Gastrocnemius medialis (tissue), 4 donors: ENCODE results near the gene ARID1B. TPM values are rescaled to one million over a fixed set of nuclear protein-coding genes. Genes with fewer than 3 reads are reported as not detected.

Experiments
- ATAC-seq, 2 donors: fragments of 150-250 bp; one replicate each; pipeline ENCODE4 v1.9.1; 2016
- DNase-seq, 2 donors: peaks; one replicate each; pipeline ENCODE4 v3.0.0-alpha.2; 2019
- H3K27ac ChIP-seq, 4 donors: fragments of 200-600 bp; sonication (generic); 1 replicate in 1 of 4; 2 replicates in 3 of 4; pipeline ENCODE4 v1.5.1; 2016 to 2018; ENCODE audit warnings: mild to moderate bottlenecking in 2 of 4, moderate library complexity in 1 of 4
- H3K27me3 ChIP-seq, 3 donors: fragments of 200-600 bp; sonication (generic) in 2 of 3; 1 replicate in 1 of 3; 2 replicates in 2 of 3; pipeline versions ENCODE4 v1.5.1 to v1.6.0; 2016 to 2019; ENCODE audit warnings: mild to moderate bottlenecking in 1 of 3, moderate library complexity in 1 of 3
- H3K36me3 ChIP-seq, 2 donors: fragments of 200-600 bp; sonication (generic) in 1 of 2; one replicate each; pipeline ENCODE4 v1.5.1; 2017 to 2018
- H3K4me1 ChIP-seq, 2 donors: fragments of 200-600 bp; sonication (generic) in 1 of 2; one replicate each; pipeline ENCODE4 v1.5.1; 2016 to 2017; ENCODE audit warnings: mild to moderate bottlenecking in 2 of 2
- H3K4me3 ChIP-seq, 4 donors: fragments of 200-600 bp; sonication (generic) in 3 of 4; 1 replicate in 1 of 4; 2 replicates in 3 of 4; pipeline ENCODE4 v1.5.1; 2016 to 2019; ENCODE audit warnings: mild to moderate bottlenecking in 2 of 4
- H3K9me3 ChIP-seq, 3 donors: fragments of 200-600 bp; sonication (generic) in 2 of 3; 1 replicate in 1 of 3; 2 replicates in 2 of 3; pipeline ENCODE4 v1.5.1; 2016 to 2019
- POLR2A ChIP-seq, 2 donors: fragments of 450-650 bp; IDR thresholded peaks; one replicate each; pipeline ENCODE4 v1.6.1; 2017; ENCODE audit warnings: antibody characterized with exemption in 2 of 2, mild to moderate bottlenecking in 2 of 2, moderate library complexity in 2 of 2
- in situ Hi-C, 4 donors: fragments of 200-750 bp; cut with MboI; loops; one replicate each; pipeline versions ENCODE4 v1.15.0 to v1.8.0; 2017; ENCODE audit warnings: low sequenced_read_pairs in 4 of 4
- intact Hi-C: fragments of 100-400 bp; cut with DNase I; formaldehyde crosslinking; loops from one replicate; pipeline ENCODE4 v1.15.1; 2023; ENCODE audit warnings: low total_unique reads
- total RNA-seq, 4 donors: library from RNA; depleted of rRNA; stranded (reverse); fragments of >200 nt; gene quantifications; one replicate each; pipeline versions ENCODE4 v1.1.0 to v1.2.3, GENCODE V29; 2016
- TF ChIP-seq, protein P1 (sequence below), 5 experiments: fragments of 450-650 bp in 3 of 5; fragments of 200-600 bp in 2 of 5; sonication (generic) in 2 of 5; IDR thresholded peaks in 4 of 5; conservative IDR thresholded peaks in 1 of 5; 1 replicate in 4 of 5; 2 replicates in 1 of 5; pipeline ENCODE4 v1.5.1; 2016 to 2019; ENCODE audit warnings: antibody characterized with exemption in 5 of 5, mild to moderate bottlenecking in 3 of 5, moderate library complexity in 3 of 5

The ARID1B gene
- total RNA-seq, 4 donors from 2014 or later = 54.9 to 75.3 (median 62.0) TPM

DNA sequence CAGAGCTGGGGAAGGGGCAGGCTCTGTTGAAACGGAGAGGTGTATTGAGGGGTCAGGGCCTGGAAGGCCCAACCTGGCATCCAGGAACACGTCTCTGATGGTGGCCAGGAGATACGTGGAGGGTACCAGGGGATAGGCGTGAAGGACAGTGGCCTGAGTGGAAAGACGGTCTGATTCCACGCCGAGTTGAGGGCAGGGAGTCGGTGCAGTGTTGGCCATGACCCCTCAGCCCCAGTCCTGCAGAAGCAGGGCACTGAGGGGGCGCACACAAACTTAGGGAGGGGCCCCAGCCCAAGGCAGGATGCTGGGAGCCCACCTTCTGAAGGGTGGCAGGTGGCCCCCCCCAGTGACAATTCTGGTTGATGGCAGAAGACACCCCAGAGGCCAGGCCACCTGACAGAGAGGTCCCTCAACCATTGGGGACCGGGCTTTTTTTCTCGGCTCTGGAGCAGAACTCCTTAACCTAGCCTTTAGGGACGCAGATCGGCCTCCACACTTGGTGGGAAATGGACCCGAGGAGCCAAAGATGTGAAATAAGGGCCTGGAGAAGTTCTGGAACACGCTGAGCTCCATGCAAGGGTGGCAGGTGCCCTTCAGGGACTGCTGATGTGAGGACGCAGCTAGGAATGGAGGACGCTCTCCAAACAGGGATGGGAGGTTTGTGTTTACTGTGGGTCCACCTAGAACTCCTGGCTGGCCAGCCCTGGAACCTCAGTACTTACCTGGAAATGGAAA lies 455.1 kb downstream of the ARID1B start:
- intact Hi-C loops = no loop called here
- H3K27me3 ChIP-seq = peaks cover 0 to 15% (median 0%) of the 10 kb centered on the region in 3 donors

DNA sequence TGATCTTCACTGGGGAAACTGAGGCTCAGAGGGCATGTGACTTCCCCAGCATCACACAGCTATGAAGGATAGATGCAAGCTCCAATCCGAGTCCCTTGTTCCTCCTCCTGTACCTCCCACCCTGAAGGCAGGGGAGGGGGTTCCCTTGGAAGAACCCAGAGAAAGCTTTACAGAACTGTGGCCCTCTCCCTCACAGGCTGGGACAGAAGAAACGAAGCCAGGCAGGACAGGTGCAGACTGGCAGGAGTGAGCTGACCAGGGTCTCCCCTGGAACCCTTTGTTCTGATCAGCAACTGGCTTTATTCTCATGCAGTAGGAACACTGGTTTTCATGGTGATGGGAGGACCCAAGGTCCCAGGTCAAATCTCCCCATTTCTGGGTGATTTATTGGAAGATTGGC lies 456.0 kb downstream of the ARID1B start:
- Histone ChIP-seq H3K9me3 (no peaks in the 10 kb centered on the region), H3K36me3 (no peaks in the 10 kb centered on the region), H3K27ac (no peak overlapping the region), H3K4me1 (peaks cover 8 to 14% of the 10 kb centered on the region in 2 donors), H3K27me3 (peaks cover 0 to 15% (median 0%) of the 10 kb centered on the region in 3 donors), H3K4me3 (no peak overlapping the region)
- no peak for ATAC-seq
- no peak for DNase-seq
- TF ChIP-seq POLR2A (IDR thresholded peaks at IDR 0.05) = no peak
- TF ChIP-seq, protein P1, sequence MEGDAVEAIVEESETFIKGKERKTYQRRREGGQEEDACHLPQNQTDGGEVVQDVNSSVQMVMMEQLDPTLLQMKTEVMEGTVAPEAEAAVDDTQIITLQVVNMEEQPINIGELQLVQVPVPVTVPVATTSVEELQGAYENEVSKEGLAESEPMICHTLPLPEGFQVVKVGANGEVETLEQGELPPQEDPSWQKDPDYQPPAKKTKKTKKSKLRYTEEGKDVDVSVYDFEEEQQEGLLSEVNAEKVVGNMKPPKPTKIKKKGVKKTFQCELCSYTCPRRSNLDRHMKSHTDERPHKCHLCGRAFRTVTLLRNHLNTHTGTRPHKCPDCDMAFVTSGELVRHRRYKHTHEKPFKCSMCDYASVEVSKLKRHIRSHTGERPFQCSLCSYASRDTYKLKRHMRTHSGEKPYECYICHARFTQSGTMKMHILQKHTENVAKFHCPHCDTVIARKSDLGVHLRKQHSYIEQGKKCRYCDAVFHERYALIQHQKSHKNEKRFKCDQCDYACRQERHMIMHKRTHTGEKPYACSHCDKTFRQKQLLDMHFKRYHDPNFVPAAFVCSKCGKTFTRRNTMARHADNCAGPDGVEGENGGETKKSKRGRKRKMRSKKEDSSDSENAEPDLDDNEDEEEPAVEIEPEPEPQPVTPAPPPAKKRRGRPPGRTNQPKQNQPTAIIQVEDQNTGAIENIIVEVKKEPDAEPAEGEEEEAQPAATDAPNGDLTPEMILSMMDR (IDR thresholded peaks at IDR 0.05 in 4 of 5, conservative IDR thresholded peaks at IDR 0.05 in 1 of 5) = no peak
- in situ Hi-C loops (no loop called here), intact Hi-C loops (no loop called here)

More for the DNA sequence above, 455.1 kb downstream of the ARID1B start:
- peaks cover 8 to 14% of the 10 kb centered on the region in 2 donors for H3K4me1 ChIP-seq
- ATAC-seq (no peak), DNase-seq (no peak)
- no peak overlapping the region for H3K4me3 ChIP-seq
- in situ Hi-C loops = no loop called here
- no peaks in the 10 kb centered on the region for H3K36me3 ChIP-seq
- H3K27ac ChIP-seq = no peak overlapping the region
- no peak for TF ChIP-seq POLR2A (IDR thresholded peaks at IDR 0.05)
- TF ChIP-seq, protein P1 (IDR thresholded peaks at IDR 0.05 in 4 of 5, conservative IDR thresholded peaks at IDR 0.05 in 1 of 5) = no peak
- no peaks in the 10 kb centered on the region for H3K9me3 ChIP-seq

DNA sequence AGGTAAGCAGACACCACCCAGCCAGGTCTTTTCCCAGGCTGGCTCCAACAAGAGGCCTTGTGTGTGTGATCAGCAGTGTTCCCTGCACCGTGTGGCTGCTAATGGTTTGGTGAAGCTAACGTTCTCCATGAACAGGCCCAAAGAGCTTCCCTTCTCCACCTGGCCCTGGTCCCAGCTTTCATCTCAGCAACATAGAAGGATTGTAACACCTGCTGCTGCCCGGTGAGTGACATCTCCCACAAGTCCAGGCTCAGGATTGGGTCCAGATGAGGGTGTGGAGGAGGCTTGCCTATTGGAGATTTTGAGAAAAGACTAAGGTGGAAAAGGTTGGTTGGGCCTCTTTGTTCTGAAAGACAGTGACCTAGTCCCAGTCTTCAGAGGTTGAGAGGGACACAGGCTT lies 456.5 kb downstream of the ARID1B start:
- Histone ChIP-seq H3K4me1 (peaks cover 8 to 14% of the 10 kb centered on the region in 2 donors), H3K27me3 (peaks cover 0 to 15% (median 0%) of the 10 kb centered on the region in 3 donors), H3K9me3 (no peaks in the 10 kb centered on the region), H3K4me3 (no peak overlapping the region), H3K27ac (no peak overlapping the region), H3K36me3 (no peaks in the 10 kb centered on the region)
- in situ Hi-C loops = no loop called here
- DNase-seq (no peak), ATAC-seq (no peak)
- intact Hi-C loops = loop anchor here (2.0 kb wide), 1 partner anchor 457 kb away; the partner anchor contains the start of gene ARID1B
- TF ChIP-seq POLR2A (IDR thresholded peaks at IDR 0.05) = no peak
- TF ChIP-seq, protein P1 (IDR thresholded peaks at IDR 0.05 in 4 of 5, conservative IDR thresholded peaks at IDR 0.05 in 1 of 5) = no peak

DNA sequence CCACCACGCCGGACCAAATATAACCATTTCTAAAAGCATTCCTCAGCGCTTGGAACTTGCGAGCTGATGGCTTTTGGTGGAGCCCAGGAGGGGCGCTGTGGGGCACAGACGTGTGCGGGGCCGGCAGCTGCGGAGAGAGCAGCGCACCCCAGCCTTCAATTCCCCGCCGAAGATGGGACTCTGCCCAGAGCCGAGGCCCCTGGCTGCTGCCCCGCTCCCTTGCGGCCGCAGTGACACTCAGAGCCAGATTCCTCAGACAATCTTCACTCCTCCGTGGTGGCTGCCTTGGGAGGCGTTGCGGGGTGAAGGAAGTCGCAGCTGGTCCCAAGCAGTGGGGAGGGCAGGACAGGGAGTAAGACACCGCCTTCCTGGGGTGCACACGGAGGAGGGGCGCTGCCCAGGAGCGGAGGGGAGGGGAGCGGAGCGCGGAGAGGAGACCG lies 458.4 kb downstream of the ARID1B start:
- Histone ChIP-seq H3K36me3 (no peaks in the 10 kb centered on the region), H3K27ac (peak overlapping the region; percentile 8 to 53 (median 49)), H3K27me3 (peaks cover 0 to 15% (median 0%) of the 10 kb centered on the region in 3 donors), H3K9me3 (no peaks in the 10 kb centered on the region), H3K4me1 (peaks cover 19 to 26% of the 10 kb centered on the region in 2 donors), H3K4me3 (peak overlapping the region; percentile 57 to 70 (median 61))
- in situ Hi-C loops = no loop called here
- intact Hi-C loops = loop anchor here (1.0 to 2.0 kb wide), 2 partner anchors 39 to 459 kb away; partner anchors contain the start of gene ARID1B
- peak; percentile 57 to 64 for ATAC-seq
- DNase-seq = peak in 1 of 2 donors; percentile 42
- TF ChIP-seq, protein P1 (IDR thresholded peaks at IDR 0.05 in 4 of 5, conservative IDR thresholded peaks at IDR 0.05 in 1 of 5) = peak; percentile 25 to 77 (median 53)
- TF ChIP-seq POLR2A (IDR thresholded peaks at IDR 0.05) = no peak
